B cell (primary cell): Measurements from ENCODE around the gene PRTG.

Experiments used
- EZH2 ChIP-seq: IDR thresholded peaks from 2 replicates; pipeline ENCODE4 v1.6.1; 2012; ENCODE audit warnings: borderline replicate concordance, low read depth, mild to moderate bottlenecking, moderate library complexity, low read length; ENCODE audit not compliant: insufficient read depth, poor library complexity, severe bottlenecking
- TF ChIP-seq, protein P1 (sequence below): fragments of 200-600 bp; IDR thresholded peaks from one replicate; pipeline ENCODE4 v1.8.0; 2022; ENCODE audit warnings: antibody characterized with exemption, mild to moderate bottlenecking

DNA sequence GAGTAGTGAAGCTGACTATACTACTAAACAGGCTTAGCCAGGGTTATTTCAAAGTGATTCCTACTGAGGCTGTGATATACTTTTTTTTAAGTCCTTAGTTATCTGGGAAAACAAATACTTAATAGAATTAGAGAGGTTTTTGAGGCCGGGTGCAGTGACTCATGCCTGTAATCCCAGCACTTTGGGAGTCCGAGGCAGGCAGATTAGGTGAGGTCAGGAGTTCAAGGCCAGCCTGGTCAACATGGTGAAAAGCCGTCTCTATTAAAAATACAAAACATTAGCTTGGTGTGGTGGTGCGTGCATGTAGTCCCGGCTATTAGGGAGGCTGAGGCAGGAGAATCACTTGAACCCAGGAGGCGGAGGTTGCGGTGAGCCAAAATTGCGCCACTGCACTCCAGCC lies 34.2 kb downstream of the PRTG start:
- TF ChIP-seq EZH2: no peak
- TF ChIP-seq, protein P1, sequence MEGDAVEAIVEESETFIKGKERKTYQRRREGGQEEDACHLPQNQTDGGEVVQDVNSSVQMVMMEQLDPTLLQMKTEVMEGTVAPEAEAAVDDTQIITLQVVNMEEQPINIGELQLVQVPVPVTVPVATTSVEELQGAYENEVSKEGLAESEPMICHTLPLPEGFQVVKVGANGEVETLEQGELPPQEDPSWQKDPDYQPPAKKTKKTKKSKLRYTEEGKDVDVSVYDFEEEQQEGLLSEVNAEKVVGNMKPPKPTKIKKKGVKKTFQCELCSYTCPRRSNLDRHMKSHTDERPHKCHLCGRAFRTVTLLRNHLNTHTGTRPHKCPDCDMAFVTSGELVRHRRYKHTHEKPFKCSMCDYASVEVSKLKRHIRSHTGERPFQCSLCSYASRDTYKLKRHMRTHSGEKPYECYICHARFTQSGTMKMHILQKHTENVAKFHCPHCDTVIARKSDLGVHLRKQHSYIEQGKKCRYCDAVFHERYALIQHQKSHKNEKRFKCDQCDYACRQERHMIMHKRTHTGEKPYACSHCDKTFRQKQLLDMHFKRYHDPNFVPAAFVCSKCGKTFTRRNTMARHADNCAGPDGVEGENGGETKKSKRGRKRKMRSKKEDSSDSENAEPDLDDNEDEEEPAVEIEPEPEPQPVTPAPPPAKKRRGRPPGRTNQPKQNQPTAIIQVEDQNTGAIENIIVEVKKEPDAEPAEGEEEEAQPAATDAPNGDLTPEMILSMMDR: no peak
